Adrenal gland (tissue), 5 donors: ENCODE data around the gene PEF1.

Experiments used
- POLR2A ChIP-seq, 2 donors: fragments of 450-650 bp; IDR thresholded peaks; one replicate each; pipeline ENCODE4 v1.6.1; 2017; ENCODE audit warnings: antibody characterized with exemption in 2 of 2, mild to moderate bottlenecking in 2 of 2, moderate library complexity in 1 of 2
- TF ChIP-seq, protein P1 (sequence below), 6 experiments: fragments of 450-650 bp in 4 of 6; fragments of 200-600 bp in 2 of 6; sonication (generic) in 1 of 6; IDR thresholded peaks; 1 replicate in 5 of 6; 2 replicates in 1 of 6; pipeline versions ENCODE4 v1.5.1 to v1.8.0; 2016 to 2021; ENCODE audit warnings: antibody characterized with exemption in 6 of 6, mild to moderate bottlenecking in 2 of 6, moderate library complexity in 1 of 6
- donor health status: DM: no; HTN: no; CAD: no.

DNA sequence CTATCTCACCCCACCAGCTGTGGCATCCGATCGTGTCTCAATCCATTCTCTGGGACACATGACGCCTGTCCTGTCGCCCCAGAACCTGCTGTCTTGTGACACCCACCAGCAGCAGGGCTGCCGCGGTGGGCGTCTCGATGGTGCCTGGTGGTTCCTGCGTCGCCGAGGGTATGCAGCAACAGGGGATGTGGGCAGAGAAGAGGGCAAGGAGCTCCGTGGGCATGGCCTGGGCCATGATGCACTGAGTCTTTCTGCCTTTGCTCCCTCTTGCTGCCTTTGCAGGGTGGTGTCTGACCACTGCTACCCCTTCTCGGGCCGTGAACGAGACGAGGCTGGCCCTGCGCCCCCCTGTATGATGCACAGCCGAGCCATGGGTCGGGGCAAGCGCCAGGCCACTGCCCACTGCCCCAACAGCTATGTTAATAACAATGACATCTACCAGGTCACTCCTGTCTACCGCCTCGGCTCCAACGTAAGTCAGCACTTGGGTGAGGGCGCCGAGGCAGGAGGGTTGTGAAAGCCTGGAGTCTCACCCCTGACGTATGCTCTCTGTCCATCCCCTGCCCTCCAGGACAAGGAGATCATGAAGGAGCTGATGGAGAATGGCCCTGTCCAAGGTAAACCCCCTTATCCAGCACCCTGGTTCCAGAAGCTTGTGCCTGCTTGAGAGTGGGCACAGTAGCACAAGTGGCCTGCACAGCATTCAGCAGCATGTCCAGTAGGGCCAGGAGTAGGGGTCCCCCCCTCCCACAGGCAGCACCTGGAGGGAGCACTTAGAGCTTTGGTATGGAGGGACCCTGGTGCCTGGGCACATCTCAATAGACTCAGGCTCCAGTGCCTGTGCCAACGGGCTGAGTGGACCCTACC is 59.6 kb downstream of the PEF1 start:
- TF ChIP-seq, protein P1, sequence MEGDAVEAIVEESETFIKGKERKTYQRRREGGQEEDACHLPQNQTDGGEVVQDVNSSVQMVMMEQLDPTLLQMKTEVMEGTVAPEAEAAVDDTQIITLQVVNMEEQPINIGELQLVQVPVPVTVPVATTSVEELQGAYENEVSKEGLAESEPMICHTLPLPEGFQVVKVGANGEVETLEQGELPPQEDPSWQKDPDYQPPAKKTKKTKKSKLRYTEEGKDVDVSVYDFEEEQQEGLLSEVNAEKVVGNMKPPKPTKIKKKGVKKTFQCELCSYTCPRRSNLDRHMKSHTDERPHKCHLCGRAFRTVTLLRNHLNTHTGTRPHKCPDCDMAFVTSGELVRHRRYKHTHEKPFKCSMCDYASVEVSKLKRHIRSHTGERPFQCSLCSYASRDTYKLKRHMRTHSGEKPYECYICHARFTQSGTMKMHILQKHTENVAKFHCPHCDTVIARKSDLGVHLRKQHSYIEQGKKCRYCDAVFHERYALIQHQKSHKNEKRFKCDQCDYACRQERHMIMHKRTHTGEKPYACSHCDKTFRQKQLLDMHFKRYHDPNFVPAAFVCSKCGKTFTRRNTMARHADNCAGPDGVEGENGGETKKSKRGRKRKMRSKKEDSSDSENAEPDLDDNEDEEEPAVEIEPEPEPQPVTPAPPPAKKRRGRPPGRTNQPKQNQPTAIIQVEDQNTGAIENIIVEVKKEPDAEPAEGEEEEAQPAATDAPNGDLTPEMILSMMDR (IDR thresholded peaks at IDR 0.05): no peak
- TF ChIP-seq POLR2A (IDR thresholded peaks at IDR 0.05): no peak
